HTERT RPE-1 (cell line): ENCODE measurements around the gene PPP1R27.
"Not testable (repeated sequence)": the region's sequence is repeated elsewhere in the genome, so short reads cannot be mapped to it uniquely, and the experiment has no call there.

Experiments
- in situ Hi-C: fragments of 300-500 bp; cut with MboI; formaldehyde crosslinking; loops from 4 replicates; pipeline ENCODE4 v1.14.3; 2020; ENCODE audit warnings: low sequenced_read_pairs

The PPP1R27 gene

GRCh38 chr17:81842725-81843504 lies 8.1 kb upstream of the PPP1R27 start:
- in situ Hi-C loops = no loop called here

GRCh38 chr17:81842378-81842724 lies 7.5 kb upstream of the PPP1R27 start:
- in situ Hi-C loops = no loop called here

- in situ Hi-C loops = no loop called here
These were observed 7.0 kb upstream of the PPP1R27 start for GRCh38 chr17:81841866-81842265.

- in situ Hi-C loops = no loop called here
These were observed 6.3 kb upstream of the PPP1R27 start for GRCh38 chr17:81840826-81841778.

GRCh38 chr17:81840059-81840458 lies 5.2 kb upstream of the PPP1R27 start:
- in situ Hi-C loops = not testable (repeated sequence)

- in situ Hi-C loops = no loop called here
These were observed 4.5 kb upstream of the PPP1R27 start for GRCh38 chr17:81839301-81839700.

GRCh38 chr17:81838753-81839255 lies 4.0 kb upstream of the PPP1R27 start:
- in situ Hi-C loops = no loop called here

- in situ Hi-C loops = no loop called here
These were observed 2.8 kb upstream of the PPP1R27 start for GRCh38 chr17:81837641-81838040.

- in situ Hi-C loops = no loop called here
These were observed 674 bp downstream of the PPP1R27 start for GRCh38 chr17:81833921-81834830.

GRCh38 chr17:81833160-81833920 lies 1.5 kb downstream of the PPP1R27 start, which contains the start of gene MCRIP1:
Gene MCRIP1, minus strand, starts transcription at chr17:81833291. Its CDS starts 8,785 bp downstream, at chr17:81824506.
- in situ Hi-C loops = no loop called here

- in situ Hi-C loops = no loop called here
These were observed 2.2 kb downstream of the PPP1R27 start for GRCh38 chr17:81832608-81833159.

- in situ Hi-C loops = no loop called here
These were observed 2.8 kb downstream of the PPP1R27 start for GRCh38 chr17:81831957-81832607.

GRCh38 chr17:81831563-81831956 lies 3.3 kb downstream of the PPP1R27 start:
- in situ Hi-C loops = no loop called here

- in situ Hi-C loops = no loop called here
These were observed 5.0 kb downstream of the PPP1R27 start for GRCh38 chr17:81829858-81830257.

GRCh38 chr17:81828656-81829055 lies 6.2 kb downstream of the PPP1R27 start:
- in situ Hi-C loops = no loop called here

GRCh38 chr17:81825841-81826466 lies 8.9 kb downstream of the PPP1R27 start:
- in situ Hi-C loops = no loop called here

- in situ Hi-C loops = no loop called here
These were observed 10.3 kb downstream of the PPP1R27 start for GRCh38 chr17:81824595-81824994.

GRCh38 chr17:81823820-81824550 lies 10.9 kb downstream of the PPP1R27 start:
- in situ Hi-C loops = no loop called here
